HG03521 (cell line): Measurements from ENCODE around the gene SASH1.

ENCODE experiments used
- ATAC-seq: cut with Tn5 transposase; IDR thresholded peaks from one replicate; pipeline ENCODE4 v1.9.1; 2021; ENCODE audit warnings: mild to moderate bottlenecking, moderate library complexity; ENCODE audit not compliant: unreplicated experiment

Gene SASH1

DNA sequence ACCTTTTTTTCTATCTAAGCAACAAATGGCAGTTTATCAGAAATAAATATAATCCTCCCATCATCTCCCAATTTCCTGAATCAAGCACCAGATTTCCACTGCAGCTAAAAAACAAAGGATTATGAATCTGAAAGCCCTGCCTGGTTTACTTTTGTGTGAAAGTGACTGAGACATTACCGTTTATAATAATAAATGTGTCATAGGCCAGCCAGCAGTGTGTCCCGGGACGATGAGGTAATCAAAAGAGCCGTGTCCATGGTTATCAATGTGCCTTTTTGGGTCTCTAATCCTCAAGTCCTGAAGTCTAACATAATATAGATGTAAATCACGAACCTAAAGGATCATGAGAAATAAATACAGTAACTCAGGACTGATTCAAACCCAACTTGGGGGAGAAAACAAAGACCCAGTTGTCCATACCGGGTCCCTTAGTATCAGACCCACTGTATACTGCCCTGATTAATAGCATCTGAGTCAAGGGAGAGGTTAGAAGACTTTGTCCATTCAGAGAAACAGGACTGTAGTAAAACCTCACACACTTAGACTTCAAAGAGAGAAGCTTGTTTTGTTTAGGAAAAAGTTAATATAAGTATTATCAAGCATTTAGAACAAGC is 149.1 kb downstream of the SASH1 start:
- no peak for ATAC-seq

DNA sequence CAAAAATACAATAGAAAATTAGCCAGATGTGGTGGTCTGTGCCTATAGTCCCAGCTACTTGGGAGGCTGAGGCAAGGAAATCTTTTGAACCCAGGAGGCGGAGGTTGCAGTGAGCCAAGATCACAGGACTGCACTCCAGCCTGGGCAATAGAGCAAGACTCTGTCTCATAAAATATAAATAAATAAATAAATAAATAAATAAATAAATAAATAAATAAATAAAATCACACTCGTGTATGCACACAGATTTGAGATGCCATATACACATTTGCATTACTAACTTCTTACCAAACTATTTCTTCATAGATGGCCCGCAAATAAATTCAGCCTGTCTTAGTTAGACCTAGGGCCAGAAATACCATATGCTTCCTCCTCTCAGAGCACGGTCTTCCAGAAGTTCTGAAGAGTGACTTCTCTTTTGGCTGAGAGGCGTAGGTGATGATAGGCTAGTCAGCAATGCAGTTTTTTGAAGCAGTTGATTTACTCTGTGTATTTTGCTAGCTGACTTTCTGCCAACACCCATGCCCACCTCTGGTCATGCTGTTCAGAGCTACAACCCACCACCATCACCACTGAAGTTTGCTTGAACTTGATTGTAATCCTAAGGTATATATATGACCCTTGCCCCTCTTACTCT is 150.1 kb downstream of the SASH1 start:
- ATAC-seq, result no peak

DNA sequence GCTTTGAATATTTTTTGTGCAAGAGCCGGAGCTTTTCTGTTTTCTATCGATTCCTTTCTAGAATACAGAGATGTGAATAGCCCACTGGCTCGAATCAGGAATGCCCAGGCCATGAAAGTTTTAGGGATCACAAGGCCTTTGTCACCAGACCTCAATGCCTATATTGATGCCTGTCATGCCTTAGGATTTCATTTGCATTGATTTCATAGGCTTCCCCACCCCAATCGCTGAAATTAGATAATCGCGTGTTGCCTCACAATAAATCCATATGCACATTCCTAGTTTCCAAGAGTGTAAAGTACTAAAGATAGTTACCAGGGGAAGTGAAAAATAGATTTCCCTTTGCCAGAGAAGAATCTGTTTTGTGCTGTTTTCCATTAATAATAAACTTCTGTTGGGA is 150.8 kb downstream of the SASH1 start:
- no peak for ATAC-seq

DNA sequence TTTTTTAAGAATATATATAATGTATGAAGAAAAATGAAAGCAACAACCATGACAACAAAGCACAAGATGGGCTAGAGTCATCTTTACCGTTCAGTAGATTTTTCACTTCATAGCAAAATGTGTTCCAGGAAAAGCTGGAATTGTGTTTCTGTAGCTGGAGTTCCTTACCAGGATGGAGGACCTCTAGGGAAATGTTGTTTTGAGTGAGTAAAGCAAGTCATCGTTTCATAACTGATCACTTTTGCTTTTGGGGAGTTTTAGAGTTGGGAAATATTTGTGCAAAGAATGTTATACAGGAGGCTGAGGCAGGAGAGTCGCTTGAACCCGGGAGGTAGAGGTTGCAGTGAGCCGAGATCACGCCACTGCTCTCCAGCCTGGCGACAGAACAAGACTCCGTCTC is 151.6 kb downstream of the SASH1 start:
- no peak for ATAC-seq

DNA sequence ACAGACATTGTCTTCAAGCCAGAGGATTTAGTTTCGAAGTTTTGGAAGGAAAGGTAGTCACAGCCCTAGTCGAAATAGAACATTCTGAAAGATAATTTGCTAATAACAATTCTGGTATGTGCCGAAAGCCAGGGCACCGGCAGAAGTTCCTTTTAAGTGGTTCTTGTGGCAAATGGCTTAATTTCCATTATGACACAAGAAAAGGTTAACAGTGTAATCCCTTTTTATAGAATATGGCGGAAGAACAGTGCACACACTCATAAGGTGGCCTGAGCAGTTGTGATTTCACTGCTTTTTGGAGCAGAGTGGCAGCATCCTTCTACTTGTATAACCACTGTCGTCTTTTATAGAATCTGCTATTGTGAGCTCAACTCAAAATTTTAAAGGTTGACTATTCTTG is 152.4 kb downstream of the SASH1 start:
- no peak for ATAC-seq

DNA sequence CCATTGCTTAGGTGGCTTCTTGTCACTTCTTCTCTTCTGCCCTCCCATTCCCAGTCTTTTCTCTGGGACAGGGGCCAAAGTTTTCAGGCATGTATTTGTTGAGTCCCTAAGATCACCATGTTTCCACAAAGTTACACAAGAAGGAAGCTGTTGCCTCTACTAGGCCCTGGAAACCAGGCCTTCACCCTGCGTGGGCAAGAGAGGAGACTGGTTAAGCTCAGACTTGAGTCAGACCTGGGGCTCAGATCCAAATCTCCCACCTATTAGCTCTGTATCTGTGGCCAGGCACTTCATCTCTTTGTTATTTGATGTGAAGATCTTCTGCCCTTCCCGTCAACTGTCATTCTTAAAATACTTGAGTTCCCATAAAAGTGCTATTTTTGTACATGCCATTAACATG is 154.6 kb downstream of the SASH1 start:
- ATAC-seq, result no peak

DNA sequence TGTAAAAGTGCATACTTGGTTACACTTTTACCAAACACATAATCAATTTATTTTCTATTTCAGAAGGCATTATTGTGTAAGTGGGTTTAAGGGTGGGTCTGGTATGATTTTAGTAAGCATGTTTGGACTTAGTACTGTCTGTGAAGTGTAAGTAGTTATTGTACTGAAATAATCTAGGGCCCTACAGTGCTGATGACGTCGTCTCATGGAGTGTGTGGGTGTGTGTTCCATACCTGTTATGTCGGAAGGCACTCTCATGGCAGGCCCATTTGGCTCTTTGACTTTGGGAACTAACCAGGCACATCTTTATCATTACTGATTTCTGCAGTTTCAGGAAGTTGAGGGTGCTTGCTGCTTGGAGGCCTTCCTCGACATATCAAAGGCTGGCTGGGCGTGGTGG is 155.1 kb downstream of the SASH1 start:
- ATAC-seq, result no peak

DNA sequence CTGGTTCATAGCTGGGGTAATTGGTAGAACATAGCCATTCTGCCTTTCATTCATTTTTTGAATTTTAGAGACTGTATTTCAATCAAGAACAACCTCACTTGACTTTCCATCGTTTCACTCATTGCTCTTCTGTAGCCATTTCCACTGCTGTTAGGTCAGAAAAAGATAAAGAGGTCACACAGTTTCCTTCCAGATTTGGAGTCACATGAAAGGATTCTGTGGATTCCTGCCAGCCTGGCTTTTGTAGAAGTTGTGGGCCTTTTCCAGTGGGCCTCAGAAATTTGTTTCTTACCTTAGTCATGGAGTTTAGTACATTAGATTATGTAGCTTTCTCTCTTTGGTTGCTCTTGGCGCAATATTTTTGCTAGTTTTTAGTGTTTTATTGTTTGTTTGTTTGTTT is 157.8 kb downstream of the SASH1 start:
- no peak for ATAC-seq

DNA sequence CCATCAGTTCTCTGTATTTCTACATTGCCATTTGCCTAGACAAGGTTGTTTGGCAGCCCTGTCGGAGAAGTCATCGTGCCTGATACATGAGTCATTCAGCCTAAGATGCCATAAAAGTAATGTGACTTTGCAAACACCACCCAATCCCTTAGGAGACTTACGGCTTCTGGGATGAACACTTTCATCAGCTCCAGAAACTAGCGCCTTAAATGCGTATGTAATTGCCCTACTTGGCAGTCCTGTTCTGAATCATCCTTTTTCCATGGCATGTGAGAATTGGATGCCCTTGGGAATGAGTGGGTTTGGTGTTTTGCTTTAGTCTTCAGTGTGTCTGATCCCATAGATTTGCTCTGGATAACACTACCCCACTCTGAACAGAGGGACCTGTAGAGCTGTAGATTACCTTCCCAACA is 158.5 kb downstream of the SASH1 start:
- ATAC-seq, result no peak

DNA sequence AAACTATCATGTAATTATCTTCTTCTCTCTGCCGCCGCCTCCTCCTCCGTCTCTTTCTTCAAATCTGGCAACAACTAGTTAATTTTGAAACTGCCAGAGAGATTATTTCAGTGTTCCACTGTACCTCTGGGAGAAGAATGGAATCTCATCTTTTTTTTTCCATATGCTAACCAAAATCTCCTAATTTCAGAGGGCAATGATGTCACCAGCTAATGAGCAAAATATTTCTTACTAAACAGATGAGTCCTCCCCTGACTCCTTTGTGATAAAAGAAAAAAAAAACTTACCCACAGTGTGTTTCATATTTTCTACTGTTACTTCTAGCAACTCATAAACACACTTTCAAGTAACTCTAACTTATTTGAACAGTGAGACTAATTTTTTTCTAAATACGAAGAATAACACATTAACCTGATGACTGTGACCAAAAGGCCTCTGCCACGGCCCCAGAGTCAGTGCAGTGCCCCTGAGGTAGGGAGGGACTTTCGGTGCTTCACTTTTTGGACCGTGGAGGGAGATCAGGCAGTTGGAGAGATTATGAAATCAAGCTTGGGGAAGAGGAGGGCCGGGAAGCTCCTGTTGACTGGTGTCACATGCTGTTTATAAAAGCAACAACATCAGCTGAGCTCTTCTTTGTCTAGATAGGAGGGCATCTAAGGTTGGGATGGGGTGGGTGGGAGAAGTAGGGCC is 159.6 kb downstream of the SASH1 start:
- ATAC-seq, result no peak

DNA sequence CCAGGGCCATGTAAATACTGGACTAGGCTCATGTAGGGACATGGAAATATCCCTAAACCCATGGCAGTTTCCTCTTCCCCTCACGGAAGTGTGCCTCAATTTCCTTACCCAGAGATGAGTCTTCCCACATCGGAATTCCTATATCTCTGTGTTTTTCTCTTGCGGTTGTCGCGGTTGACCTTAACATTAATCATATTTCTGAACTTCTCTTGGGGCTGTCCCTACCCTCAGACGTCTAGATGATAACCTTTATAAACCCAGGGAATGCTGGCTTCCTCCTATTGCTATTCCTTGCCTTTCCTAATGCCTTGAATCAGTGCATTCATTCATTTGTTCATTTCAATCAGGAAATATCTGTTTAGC is 160.1 kb downstream of the SASH1 start:
- no peak for ATAC-seq

DNA sequence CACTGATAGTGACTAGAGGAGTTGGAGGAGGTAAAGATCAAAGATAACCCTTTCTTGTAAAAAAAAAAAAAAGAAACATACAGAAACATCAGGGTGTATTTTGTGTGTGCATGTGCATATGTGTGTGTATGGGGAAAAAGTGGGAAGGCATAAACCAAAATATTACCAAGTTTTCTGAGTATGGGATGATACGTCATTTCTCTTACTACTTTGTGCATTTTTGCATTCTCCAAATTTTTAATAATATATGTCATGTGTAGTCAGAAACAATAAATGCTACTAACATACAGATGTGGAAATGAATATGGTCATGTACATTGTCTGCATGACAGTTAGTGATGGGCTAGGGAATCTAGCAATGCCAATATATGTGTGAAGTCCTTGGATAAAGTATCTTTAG is 161.1 kb downstream of the SASH1 start:
- no peak for ATAC-seq

DNA sequence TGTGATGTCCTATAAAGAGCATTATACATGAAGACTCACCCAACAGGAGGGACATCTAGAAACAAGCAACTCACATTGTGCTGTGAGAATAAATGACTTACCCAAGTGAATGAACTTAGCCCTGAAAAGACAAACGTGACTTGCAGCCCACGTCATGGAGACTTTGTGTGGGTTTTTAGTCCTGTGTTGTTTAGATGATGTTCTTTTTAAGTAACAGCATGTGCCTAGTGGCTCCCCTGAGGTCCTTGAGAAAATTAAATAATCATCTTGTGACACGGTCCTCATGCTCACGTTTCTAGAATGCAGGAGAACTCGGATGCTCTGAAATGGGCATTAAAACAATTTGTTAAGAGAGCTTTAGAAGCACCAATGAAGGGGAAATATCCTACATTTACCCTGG is 165.1 kb downstream of the SASH1 start:
- ATAC-seq, result no peak

DNA sequence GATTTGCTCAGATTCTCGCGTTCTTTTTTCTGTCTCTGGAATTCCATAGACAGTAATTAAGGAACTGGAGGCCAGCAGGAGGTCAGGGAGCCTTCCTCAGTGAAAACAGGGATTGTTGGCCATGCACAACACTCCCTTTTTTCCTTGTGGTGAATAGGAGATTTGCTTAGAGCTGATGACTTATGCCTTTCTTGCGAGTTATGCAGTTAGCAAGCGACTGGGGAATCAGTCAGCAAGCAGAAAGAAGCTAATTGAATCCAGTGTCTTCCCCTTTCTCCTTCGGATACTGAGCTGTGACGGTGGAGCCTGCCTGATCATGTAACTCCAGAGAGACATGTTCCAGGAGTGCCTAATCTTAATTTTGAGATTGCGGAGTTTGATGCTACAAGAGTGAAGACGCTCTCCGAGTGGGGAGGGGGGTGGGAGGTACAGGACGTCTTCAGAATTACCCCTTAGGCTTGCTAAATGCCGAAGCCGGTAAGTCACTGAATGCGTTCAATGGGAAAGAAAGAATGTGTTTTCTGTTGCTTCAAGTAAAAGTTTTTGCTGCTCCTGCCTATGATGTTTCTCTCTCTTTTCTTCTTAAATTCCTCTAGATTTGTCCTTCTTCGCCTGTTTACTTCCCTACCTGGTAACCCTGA is 165.9 kb downstream of the SASH1 start:
- ATAC-seq, result no peak

DNA sequence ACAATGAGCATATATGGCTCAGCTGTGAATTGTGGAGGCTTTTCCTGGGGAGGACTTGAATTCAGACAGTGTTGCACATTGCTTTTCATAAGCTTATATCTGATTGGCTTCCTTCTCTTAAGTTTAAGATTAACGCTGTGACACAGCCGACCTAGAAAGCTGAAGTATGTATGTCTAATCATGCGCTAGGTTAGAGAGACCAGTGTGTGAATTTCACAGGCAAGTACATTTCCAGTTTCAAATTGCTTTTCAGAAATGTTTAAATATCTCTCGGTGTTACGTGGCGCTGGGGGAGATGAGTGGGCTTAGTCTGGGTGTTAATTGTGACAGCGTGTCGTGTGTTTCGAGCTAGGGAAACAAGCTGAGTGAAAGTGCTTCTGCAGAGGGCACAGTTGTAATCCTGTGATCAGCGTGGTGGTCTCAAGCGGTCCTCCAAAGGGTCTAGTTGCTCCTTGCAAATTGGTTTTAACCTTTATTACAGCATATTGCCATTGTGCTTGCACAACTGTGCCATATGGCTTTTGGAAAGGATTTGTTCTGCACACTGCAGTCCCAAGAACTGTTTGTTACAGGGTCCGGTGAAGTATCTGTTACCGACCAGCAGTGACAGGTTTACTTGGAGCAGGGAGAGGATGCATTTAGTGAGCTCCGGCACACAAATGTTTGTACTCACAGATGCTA is 166.6 kb downstream of the SASH1 start:
- ATAC-seq, result no peak

DNA sequence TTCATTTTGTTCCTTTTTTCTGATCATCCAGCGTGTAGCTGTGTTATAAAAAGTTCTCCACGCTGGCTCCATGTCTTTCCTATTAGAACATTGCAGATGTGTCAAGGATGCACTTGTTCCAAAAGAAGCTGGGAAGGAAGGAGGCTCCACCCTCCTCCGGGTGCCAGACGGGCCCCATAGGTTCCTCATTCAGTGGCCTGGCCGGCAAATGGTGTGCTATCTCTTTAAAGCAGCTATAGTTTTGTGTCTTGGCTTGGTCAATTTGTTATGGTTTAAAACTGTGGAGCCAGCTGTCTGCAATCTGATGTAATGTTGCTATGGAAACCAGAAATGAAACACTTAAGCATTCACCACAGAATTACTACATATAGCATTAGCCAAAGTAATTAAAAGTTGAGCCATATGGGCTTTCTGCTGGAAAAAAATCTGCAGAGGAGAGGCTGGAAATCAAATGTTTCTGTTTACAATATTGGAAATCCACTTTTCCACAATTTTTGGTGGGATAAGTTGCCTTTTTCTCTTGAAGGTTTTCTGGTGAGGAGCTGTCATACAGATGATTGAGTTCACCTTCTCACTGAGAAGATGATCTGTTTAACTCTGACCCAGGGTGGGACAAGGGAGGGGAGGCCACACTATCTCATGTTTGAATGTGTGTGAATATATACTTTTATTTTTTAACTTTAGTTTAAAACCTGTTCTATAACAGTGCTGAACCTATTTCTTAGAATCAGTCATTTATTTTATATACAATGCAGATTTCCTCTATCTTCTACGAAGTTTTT is 167.4 kb downstream of the SASH1 start:
- ATAC-seq, result peak; percentile 75

DNA sequence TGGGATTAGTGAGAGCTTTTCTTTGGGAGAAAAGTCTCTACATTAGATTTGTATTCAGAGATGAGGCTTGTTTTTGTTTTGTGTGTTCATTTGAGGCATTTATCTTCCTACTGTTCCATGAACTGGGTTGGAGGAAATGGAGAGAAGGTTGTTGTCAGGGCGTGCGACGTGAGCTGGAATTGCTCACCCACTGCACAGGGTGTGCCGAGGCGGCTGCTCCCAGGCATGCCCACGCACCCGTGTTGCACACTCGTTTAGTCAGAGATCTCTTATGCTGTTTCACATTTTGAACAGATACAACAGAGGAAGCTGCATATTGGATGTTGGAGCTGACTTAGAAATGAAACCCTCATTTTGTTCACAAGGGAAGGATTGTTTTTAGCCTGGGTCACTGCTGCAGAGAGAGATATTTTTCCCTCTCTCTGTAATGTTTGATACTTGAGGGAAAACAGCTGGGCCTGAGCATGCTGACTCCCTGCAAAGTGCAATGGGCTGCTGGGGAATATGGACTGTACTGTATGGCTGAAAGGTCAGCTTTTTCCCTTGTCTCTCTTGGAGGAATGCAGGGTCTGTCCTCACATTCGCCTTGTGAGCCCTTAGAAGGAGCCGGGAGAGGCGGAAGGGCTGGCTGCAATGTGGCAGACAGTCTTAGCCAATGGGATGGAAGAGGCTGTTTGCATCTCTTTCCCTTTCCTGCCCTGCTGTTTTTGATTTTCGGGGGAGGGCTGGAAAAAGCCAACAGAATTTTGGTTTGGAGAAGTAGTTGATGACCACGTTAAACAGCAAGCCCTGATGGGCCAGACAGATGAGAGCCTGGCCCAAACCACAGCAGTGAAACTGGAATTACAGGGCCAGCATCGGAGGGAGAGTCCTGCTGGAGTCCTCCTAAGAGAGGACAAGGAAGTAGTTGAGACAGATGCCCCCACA is 170.8 kb downstream of the SASH1 start:
- ATAC-seq, result no peak

DNA sequence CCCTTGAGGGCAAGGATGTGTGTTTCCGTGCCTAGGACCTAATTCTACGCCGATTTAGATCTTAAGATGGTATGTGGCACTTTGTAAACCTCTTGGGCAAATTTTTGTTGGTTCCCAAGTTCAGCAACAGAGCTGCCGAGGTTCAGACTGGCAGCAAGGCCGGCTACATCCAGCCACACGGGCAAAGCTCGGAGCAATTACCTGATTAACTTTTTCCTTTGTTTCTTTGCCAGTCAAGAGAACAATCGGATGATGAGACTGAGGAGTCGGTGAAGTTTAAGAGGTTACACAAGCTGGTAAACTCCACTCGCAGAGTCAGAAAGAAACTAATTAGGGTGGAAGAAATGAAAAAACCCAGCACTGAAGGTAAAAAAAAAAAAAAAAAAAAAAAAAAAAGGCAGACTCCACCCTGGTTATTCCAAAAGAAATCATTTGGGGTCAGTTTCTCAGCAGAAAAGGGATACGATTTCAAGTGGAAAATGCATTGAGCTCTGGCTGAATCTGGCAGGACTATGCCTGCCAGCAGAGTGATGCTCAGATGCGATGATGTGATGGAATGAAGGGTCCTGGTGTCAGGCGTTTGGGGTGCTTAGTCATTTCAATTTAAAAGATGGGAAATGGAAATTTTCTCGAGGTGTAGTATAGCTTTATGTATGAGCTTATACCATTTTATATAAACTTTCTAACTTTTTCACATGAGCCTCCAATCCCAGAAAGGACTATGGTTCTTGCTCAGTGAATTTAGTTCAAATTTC is 171.6 kb downstream of the SASH1 start:
- ATAC-seq, result no peak

DNA sequence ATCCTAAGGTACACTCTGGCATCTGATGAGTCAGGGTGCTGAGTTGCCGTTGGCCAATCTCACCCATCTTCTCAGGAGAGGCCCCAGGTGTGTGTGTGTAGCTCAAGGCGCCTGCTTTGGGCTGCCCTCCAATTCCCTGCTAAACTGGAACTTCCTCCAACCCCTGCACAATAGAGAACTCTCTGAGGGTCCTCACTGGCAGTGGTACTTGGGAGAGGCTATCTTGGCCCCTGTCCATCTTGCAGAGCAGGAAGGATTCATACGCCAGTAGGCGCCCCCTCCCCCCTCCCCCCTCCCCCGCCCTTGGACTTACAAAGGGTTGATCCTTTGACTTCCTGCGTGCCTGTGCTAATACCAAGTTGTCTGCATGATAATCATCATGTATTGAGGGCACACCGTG is 173.6 kb downstream of the SASH1 start:
- ATAC-seq, result no peak
